Endothelial cell of umbilical vein (primary cell): ENCODE results near the gene PHACTR1. TPM values are rescaled to one million over a fixed set of nuclear protein-coding genes. Genes with fewer than 3 reads are reported as not detected.

Source experiments
- BruUV-seq: library from RNA; stranded (reverse); fragments of 400-500 nt; replicated peaks from 2 replicates; lab custom pipeline; 2021; lab: Mats Ljungman, UMichigan
- CTCF ChIA-PET: fragments of 300-600, 350-600 bp; sonication (Branson Sonifier 250); formaldehyde crosslinking; loops from one replicate; lab custom pipeline; 2021; ENCODE audit warnings: antibody characterized with exemption, inconsistent platforms; lab: Charles Lee
- POLR2A ChIA-PET: fragments of 300-600, 350-600 bp; sonication (Branson Sonifier 250); formaldehyde crosslinking; loops from one replicate; lab custom pipeline; 2021; ENCODE audit warnings: antibody characterized with exemption, inconsistent platforms; lab: Charles Lee
- DNase-seq: peaks from one replicate; pipeline ENCODE4 v3.0.0-alpha.2; 2011; ENCODE audit warnings: low read depth, low spot score
- FAIRE-seq: peaks from 2 replicates; lab custom pipeline; 2011; peaks lifted over from hg19 to GRCh38; lab: Jason Lieb, UNC
- H2AFZ ChIP-seq: 2 replicates; pipeline ENCODE4 v1.6.0; 2012; ENCODE audit warnings: low read depth, low read length, control low read depth, inconsistent platforms
- H3K27ac ChIP-seq: 2 replicates; pipeline ENCODE4 v1.5.1; 2011; ENCODE audit warnings: low read depth, mild to moderate bottlenecking, control low read depth, low read length, moderate library complexity; ENCODE audit not compliant: insufficient read depth
- H3K27me3 ChIP-seq, 2 experiments: 2 replicates each; pipeline versions ENCODE4 v1.6.0 to v1.6.1; 2011; ENCODE audit warnings: low read length in 2 of 2, mixed read lengths in 1 of 2; ENCODE audit not compliant: control insufficient read depth in 2 of 2, insufficient read depth in 2 of 2
- H3K36me3 ChIP-seq, 2 experiments: 2 replicates in 1 of 2; 3 replicates in 1 of 2; pipeline ENCODE4 v1.5.1; 2011; ENCODE audit warnings: low read length in 2 of 2, mild to moderate bottlenecking in 1 of 2, moderate library complexity in 1 of 2; ENCODE audit not compliant: control insufficient read depth in 2 of 2, insufficient read depth in 2 of 2; ENCODE audit errors: extremely low read depth in 1 of 2
- H3K4me1 ChIP-seq: 3 replicates; pipeline ENCODE4 v1.5.1; 2011; ENCODE audit warnings: mild to moderate bottlenecking, low read length; ENCODE audit not compliant: control insufficient read depth, insufficient read depth; ENCODE audit errors: extremely low read depth
- H3K4me2 ChIP-seq: 2 replicates; pipeline ENCODE4 v1.6.1; 2011; ENCODE audit warnings: low read length, control low read depth, mixed read lengths; ENCODE audit not compliant: insufficient read depth
- H3K4me3 ChIP-seq, 3 experiments: fragments of 200-600 bp in 1 of 3; sonication (generic), shearing (Covaris generic) in 1 of 3; replicated peaks in 1 of 3; 2 replicates each; pipeline ENCODE4 v1.5.1; 2011 to 2016; ENCODE audit warnings: control low read depth in 3 of 3, low read length in 3 of 3, mild to moderate bottlenecking in 2 of 3, inconsistent platforms in 1 of 3, low read depth in 1 of 3, moderate library complexity in 1 of 3; ENCODE audit not compliant: insufficient read depth in 1 of 3
- H3K79me2 ChIP-seq: 2 replicates; pipeline ENCODE4 v1.6.0; 2012; ENCODE audit warnings: low read length, inconsistent platforms; ENCODE audit not compliant: control insufficient read depth, insufficient read depth
- H3K9ac ChIP-seq: replicated peaks from 2 replicates; pipeline ENCODE3; 2011; ENCODE audit warnings: low read length, control low read depth; ENCODE audit not compliant: insufficient read depth; ENCODE audit errors: extremely low read depth
- H3K9me1 ChIP-seq: replicated peaks from 3 replicates; pipeline ENCODE4 v1.6.0; 2011; ENCODE audit warnings: mild to moderate bottlenecking, low read length; ENCODE audit not compliant: control insufficient read depth, insufficient read depth; ENCODE audit errors: extremely low read depth
- H3K9me3 ChIP-seq: replicated peaks from 2 replicates; pipeline ENCODE4 v1.5.1; 2012; ENCODE audit warnings: low read length, inconsistent platforms; ENCODE audit not compliant: control insufficient read depth, insufficient read depth
- H4K20me1 ChIP-seq: replicated peaks from 2 replicates; pipeline ENCODE3; 2011; ENCODE audit warnings: mild to moderate bottlenecking, low read length; ENCODE audit not compliant: control insufficient read depth, insufficient read depth; ENCODE audit errors: extremely low read depth
- EZH2 ChIP-seq: IDR thresholded peaks from 2 replicates; pipeline ENCODE4 v1.6.1; 2012; ENCODE audit warnings: borderline replicate concordance, low read depth, mild to moderate bottlenecking, moderate library complexity, low read length, inconsistent platforms; ENCODE audit not compliant: severe bottlenecking
- FOS ChIP-seq: IDR thresholded peaks from 2 replicates; pipeline ENCODE4 v1.6.1; 2011; ENCODE audit warnings: mild to moderate bottlenecking, low read length, moderate library complexity, borderline replicate concordance; ENCODE audit not compliant: insufficient read depth
- GATA2 ChIP-seq: IDR thresholded peaks from 2 replicates; pipeline ENCODE4 v1.7.0; 2011; ENCODE audit warnings: low read depth, mild to moderate bottlenecking, moderate library complexity, mixed read lengths, low read length; ENCODE audit not compliant: insufficient read length, insufficient read depth
- JUN ChIP-seq: IDR thresholded peaks from 2 replicates; pipeline ENCODE4 v1.6.1; 2011; ENCODE audit warnings: borderline replicate concordance, low read depth; ENCODE audit not compliant: insufficient read length, insufficient read depth
- MYC ChIP-seq: IDR thresholded peaks from one replicate; pipeline ENCODE4 v1.6.1; 2011; ENCODE audit warnings: mild to moderate bottlenecking, low read depth, low read length
- POLR2A ChIP-seq: IDR thresholded peaks from 2 replicates; pipeline ENCODE4 v1.6.1; 2012; ENCODE audit warnings: low read depth, mild to moderate bottlenecking, control low read depth, low read length
- POLR2AphosphoS5 ChIP-seq: IDR thresholded peaks from 2 replicates; pipeline ENCODE4 v1.6.1; 2012; ENCODE audit warnings: low read depth, mild to moderate bottlenecking, control low read depth, low read length, moderate library complexity; ENCODE audit not compliant: insufficient read depth
- dilution Hi-C: fragments of 300-500 bp; cut with MboI; formaldehyde crosslinking; loops from one replicate; pipeline ENCODE4 v1.15.0; 2019; ENCODE audit warnings: low sequenced_read_pairs; ENCODE audit not compliant: extremely low pct_ligation_motif_present
- intact Hi-C: fragments of 100-400 bp; cut with micrococcal nuclease; formaldehyde crosslinking; loops from one replicate; pipeline ENCODE4 v1.10.0; 2022
- polyA plus RNA-seq, 4 experiments: library from polyadenylated mRNA; depleted of rRNA in 3 of 4; stranded (reverse) in 3 of 4; unstranded in 1 of 4; fragments of >200 nt; gene quantifications; 2 replicates each; pipeline versions ENCODE4 v1.2.1 to v1.2.3, GENCODE V29; 2011 to 2012; ENCODE audit warnings: missing spikeins in 1 of 4
- total RNA-seq: library from RNA; stranded (reverse); gene quantifications from 2 replicates; pipeline ENCODE4 v1.2.3, GENCODE V29; 2021
- TF ChIP-seq, protein P1 (sequence below): IDR thresholded peaks from 2 replicates; pipeline ENCODE4 v1.6.1; 2011; ENCODE audit not compliant: insufficient read depth, insufficient read length
- TF ChIP-seq, protein P2 (sequence below), 2 donors: IDR thresholded peaks; 1 replicate in 1 of 2; 2 replicates in 1 of 2; pipeline ENCODE4 v1.5.1; 2011; ENCODE audit warnings: low read length in 2 of 2, mild to moderate bottlenecking in 2 of 2, moderate library complexity in 2 of 2, control low read depth in 1 of 2, inconsistent platforms in 1 of 2, low read depth in 1 of 2; ENCODE audit not compliant: insufficient read depth in 1 of 2; ENCODE audit errors: extremely low read depth in 1 of 2

The PHACTR1 gene
- total and polyA plus RNA-seq, 2 donors (not counting 3 experiments of a cell fraction or from before 2014, with no cell fraction given), result 2.4 to 23.2 TPM

DNA sequence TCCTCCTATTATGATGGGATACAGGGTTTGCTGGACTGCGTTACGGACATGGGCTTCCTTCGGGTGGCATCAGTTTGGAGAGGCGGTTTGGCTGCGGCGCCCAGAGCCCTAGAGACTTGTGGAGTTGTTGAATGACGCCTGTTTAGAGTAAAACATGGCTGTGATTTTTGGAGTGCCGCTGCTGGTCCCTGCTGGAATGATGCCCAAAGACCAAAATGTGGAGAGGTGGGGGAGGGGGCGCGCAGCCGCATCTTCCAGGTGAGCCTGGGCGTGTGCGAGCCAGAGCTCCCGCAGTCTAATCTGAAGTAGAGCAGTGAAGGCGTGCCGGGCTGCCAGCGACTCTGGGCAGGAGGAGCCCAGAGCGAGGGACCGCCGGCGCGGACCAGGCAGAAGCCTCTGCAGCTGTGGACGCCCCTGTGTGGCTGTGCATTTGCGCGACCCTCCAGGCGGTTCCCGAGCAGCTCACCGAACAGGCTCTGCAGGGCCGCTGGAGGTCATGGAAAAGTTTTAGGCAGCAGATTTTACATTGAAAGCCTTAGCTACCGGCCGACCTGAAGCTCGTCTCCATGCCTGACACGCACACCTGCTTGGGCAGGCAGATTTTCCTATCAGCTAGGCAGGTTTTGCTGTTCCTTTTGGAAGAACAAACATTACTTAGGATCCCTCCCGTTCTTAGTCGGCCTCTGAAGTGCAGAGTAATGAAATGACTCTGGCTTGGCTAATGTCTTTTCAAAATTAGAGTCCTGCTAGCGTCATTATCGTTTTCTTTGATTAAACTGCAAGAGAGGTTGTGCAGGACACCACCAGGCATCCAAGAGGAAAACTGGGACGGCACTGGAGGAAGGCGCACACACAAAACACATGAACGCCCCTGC, 298.2 kb downstream of the PHACTR1 start:
- Histone ChIP-seq H3K79me2 (no peaks in the 10 kb centered on the region), H2AFZ (no peak overlapping the region), H3K4me2 (peak overlapping the region; percentile 61), H3K4me1 (peaks cover 4% of the 10 kb centered on the region), H3K4me3 (peak overlapping the region in 1 of 3 experiments; percentile 35), H3K9me1 (no peaks in the 10 kb centered on the region), H3K27me3 (peaks cover 0 to 3% of the 10 kb centered on the region in 2 experiments), H4K20me1 (no peaks in the 10 kb centered on the region), H3K27ac (no peak overlapping the region), H3K36me3 (no peaks in the 10 kb centered on the region), H3K9me3 (no peaks in the 10 kb centered on the region), H3K9ac (no peak overlapping the region)
- DNase-seq (no peak), FAIRE-seq (peak; percentile 38)
- dilution Hi-C loops, result no loop called here
- BruUV-seq, result no TSS peak
- intact Hi-C loops, result loop anchor here (1.0 to 5.0 kb wide), 2 partner anchors 57 to 313 kb away; partner anchors contain the start of gene TBC1D7
- POLR2A ChIA-PET, result no interaction called here
- CTCF ChIA-PET, result interaction anchor here (1.1 kb wide), 1 partner anchor 57 kb away, joined by 3 read pairs; no protein-coding TSS in a partner anchor
- TF ChIP-seq POLR2A, result no peak
- no peak for TF ChIP-seq GATA2
- TF ChIP-seq, protein P1, sequence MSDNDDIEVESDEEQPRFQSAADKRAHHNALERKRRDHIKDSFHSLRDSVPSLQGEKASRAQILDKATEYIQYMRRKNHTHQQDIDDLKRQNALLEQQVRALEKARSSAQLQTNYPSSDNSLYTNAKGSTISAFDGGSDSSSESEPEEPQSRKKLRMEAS, result no peak
- no peak for TF ChIP-seq MYC
- TF ChIP-seq, protein P2, sequence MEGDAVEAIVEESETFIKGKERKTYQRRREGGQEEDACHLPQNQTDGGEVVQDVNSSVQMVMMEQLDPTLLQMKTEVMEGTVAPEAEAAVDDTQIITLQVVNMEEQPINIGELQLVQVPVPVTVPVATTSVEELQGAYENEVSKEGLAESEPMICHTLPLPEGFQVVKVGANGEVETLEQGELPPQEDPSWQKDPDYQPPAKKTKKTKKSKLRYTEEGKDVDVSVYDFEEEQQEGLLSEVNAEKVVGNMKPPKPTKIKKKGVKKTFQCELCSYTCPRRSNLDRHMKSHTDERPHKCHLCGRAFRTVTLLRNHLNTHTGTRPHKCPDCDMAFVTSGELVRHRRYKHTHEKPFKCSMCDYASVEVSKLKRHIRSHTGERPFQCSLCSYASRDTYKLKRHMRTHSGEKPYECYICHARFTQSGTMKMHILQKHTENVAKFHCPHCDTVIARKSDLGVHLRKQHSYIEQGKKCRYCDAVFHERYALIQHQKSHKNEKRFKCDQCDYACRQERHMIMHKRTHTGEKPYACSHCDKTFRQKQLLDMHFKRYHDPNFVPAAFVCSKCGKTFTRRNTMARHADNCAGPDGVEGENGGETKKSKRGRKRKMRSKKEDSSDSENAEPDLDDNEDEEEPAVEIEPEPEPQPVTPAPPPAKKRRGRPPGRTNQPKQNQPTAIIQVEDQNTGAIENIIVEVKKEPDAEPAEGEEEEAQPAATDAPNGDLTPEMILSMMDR (IDR thresholded peaks at IDR 0.05; ENCODE audit: extremely low read depth in 1 of 2, insufficient read depth in 1 of 2, low read depth in 1 of 2, low read length in 2 of 2), result no peak
- no peak for TF ChIP-seq FOS
- TF ChIP-seq EZH2, result no peak
- TF ChIP-seq POLR2AphosphoS5, result no peak
- TF ChIP-seq JUN, result no peak
